ENCODE data around the gene THOC2.
"Not testable (repeated sequence)": the region's sequence is repeated elsewhere in the genome, so short reads cannot be mapped to it uniquely, and the experiment has no call there.

THOC2 gene

DNA sequence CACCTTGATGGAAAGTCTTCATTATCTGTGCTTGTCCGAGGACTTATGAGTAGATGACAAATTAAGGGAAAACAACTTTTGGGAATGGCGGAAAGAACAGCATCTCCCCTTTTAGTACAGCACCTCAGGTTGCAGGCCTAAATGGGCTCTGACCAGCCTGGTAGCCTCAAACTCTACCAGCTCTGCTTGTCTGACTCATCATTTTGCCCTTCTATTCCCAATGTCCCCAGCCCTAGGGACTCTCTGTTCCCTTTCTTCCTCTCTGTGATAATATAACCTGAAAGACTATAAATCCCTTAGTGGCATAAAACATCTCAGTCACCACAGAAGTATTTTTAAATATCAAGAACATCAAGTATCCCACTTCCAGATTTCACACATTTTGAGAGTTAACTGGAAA is 121.9 kb downstream of the THOC2 start:
- H3K36me3 ChIP-seq (ENCODE audit: insufficient read depth, low read length): 0 out of 2 replicates have a peak, but pooled peaks cover 8% of the 10 kb centered on the region

DNA sequence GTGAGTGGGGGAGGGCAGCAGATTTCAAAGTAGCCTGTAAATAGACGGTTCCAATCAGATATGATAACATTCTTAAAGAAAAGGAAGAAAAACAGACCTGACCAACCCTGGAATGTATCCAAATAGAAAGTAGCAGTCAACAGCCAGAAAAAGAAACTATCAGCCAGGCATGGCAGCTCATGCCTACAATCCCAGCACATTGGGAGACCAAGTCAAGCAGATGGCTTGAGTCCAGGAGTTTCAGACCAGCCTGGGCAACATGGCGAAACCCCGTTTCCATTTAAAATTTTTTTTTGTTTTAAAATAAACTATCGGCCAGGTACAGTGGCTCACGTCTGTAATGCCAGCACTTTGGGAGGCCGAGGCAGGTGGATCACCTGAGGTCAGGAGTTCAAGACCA is 125.0 kb downstream of the THOC2 start:
- peaks cover 8% of the 10 kb centered on the region for H3K4me1 ChIP-seq (ENCODE audit: control insufficient read depth, insufficient read depth, low read length, unreplicated experiment)
- H3K79me2 ChIP-seq (ENCODE audit: control insufficient read depth, insufficient read depth, low read length, unreplicated experiment): no peaks in the 10 kb centered on the region
- no peak overlapping the region for H2AFZ ChIP-seq (ENCODE audit: low read length, unreplicated experiment)
- no peak overlapping the region for H3K4me3 ChIP-seq (ENCODE audit: low read depth, low read length)
- no peak overlapping the region for H3K27ac ChIP-seq (ENCODE audit: low read depth, low read length)
- H3K27me3 ChIP-seq (ENCODE audit: insufficient read depth, low read length): no peaks in the 10 kb centered on the region
- peaks cover 7% of the 10 kb centered on the region; the same call in 1 of the 2 replicates for H3K36me3 ChIP-seq (ENCODE audit: insufficient read depth, low read length)

More for the DNA sequence above, 121.9 kb downstream of the THOC2 start:
- Histone ChIP-seq H3K4me3 (ENCODE audit: low read depth, low read length) (no peak overlapping the region), H3K79me2 (ENCODE audit: control insufficient read depth, insufficient read depth, low read length, unreplicated experiment) (no peaks in the 10 kb centered on the region), H3K27ac (ENCODE audit: low read depth, low read length) (no peak overlapping the region), H2AFZ (ENCODE audit: low read length, unreplicated experiment) (no peak overlapping the region), H3K27me3 (ENCODE audit: insufficient read depth, low read length) (no peaks in the 10 kb centered on the region), H3K4me1 (ENCODE audit: control insufficient read depth, insufficient read depth, low read length, unreplicated experiment) (peaks cover 8% of the 10 kb centered on the region)

DNA sequence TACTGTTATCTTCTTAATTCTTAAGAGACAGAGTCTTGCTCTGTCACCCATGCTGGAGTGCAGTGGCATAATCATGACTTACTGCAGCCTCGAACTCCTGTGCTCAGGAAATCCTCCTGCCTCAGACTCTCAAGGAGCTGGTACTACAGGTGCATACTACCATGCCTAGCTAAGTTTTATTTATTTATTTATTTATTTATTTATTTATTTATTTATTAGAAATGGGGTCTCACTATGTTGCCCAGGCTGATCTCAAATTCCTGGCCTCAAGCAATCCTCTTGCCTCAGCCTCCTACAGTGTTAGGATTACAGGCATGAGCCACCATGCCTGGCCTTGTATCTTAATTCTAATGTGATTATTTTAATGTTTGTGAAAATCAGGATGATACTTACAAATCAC is 125.6 kb downstream of the THOC2 start:
- Histone ChIP-seq H3K4me3 (ENCODE audit: low read depth, low read length) (no peak overlapping the region), H3K4me1 (ENCODE audit: control insufficient read depth, insufficient read depth, low read length, unreplicated experiment) (peaks cover 8% of the 10 kb centered on the region), H3K27me3 (ENCODE audit: insufficient read depth, low read length) (no peaks in the 10 kb centered on the region), H3K79me2 (ENCODE audit: control insufficient read depth, insufficient read depth, low read length, unreplicated experiment) (no peaks in the 10 kb centered on the region), H3K36me3 (ENCODE audit: insufficient read depth, low read length) (peaks cover 7% of the 10 kb centered on the region; the same call in 1 of the 2 replicates), H2AFZ (ENCODE audit: low read length, unreplicated experiment) (no peak overlapping the region), H3K27ac (ENCODE audit: low read depth, low read length) (no peak overlapping the region)

DNA sequence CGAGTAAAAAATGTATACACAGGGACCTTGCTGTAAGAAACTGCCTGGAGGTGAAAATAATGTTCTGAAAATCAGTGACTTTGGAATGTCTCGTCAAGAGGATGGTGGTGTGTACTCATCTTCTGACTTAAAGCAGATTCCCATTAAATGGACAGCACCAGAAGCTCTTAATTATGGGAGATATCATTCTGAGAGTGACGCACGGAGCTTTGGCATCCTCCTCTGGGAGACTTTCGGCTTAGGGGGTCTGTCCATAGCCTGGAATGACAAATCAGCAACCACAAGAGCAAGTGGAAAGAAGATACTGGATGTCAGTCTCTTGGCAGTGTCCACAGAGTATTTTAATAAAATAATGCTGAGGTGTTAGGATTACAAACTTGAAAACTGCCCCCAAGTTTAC is 129.4 kb downstream of the THOC2 start:
- Histone ChIP-seq H3K27me3 (ENCODE audit: insufficient read depth, low read length) (no peaks in the 10 kb centered on the region), H3K4me3 (ENCODE audit: low read depth, low read length) (no peak overlapping the region), H3K4me1 (ENCODE audit: control insufficient read depth, insufficient read depth, low read length, unreplicated experiment) (no peaks in the 10 kb centered on the region), H3K79me2 (ENCODE audit: control insufficient read depth, insufficient read depth, low read length, unreplicated experiment) (no peaks in the 10 kb centered on the region), H3K27ac (ENCODE audit: low read depth, low read length) (no peak overlapping the region), H3K36me3 (ENCODE audit: insufficient read depth, low read length) (peaks cover 6% of the 10 kb centered on the region), H2AFZ (ENCODE audit: low read length, unreplicated experiment) (no peak overlapping the region)

DNA sequence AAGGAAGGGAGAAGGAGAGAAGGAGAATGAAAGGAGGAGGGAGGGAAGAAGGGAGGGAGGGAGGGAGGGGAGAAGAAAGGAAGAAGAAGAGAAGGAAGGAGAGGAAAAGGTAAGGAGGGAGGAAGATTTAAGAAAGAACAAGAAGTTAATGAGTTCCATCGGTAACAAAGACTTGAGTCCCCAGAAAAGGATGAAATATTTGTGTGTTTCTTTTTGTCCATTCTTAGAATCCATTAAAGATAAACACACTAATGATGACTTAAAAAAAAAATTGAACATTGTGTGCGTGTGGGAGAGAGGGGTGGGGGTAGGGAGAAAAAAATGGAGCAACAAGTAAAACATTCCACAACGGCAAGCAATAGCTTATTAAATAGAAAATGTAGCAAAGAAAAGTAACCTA is 131.4 kb downstream of the THOC2 start:
- no peaks in the 10 kb centered on the region for H3K79me2 ChIP-seq (ENCODE audit: control insufficient read depth, insufficient read depth, low read length, unreplicated experiment)
- H3K4me1 ChIP-seq (ENCODE audit: control insufficient read depth, insufficient read depth, low read length, unreplicated experiment): no peaks in the 10 kb centered on the region
- no peak overlapping the region for H2AFZ ChIP-seq (ENCODE audit: low read length, unreplicated experiment)
- peaks cover 6% of the 10 kb centered on the region for H3K36me3 ChIP-seq (ENCODE audit: insufficient read depth, low read length)
- no peak overlapping the region for H3K4me3 ChIP-seq (ENCODE audit: low read depth, low read length)
- H3K27me3 ChIP-seq (ENCODE audit: insufficient read depth, low read length): no peaks in the 10 kb centered on the region
- no peak overlapping the region for H3K27ac ChIP-seq (ENCODE audit: low read depth, low read length)

DNA sequence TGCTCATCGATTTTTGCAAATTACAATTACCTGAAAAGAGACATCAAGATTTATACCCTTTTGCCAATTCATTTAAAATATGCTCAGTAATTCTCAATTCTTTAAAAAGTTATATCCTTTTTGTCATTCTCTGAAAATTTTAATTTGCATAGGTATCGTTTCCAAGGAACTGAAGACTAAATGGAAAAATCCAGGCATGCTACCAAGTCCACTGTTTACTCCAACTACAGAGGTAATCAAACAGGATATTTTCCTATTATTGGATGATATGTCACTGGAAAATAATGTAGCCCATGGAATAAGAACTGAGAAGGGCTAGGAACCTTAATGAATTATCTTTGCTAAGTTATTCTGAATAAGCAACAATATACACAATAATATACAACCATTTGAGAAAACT is 132.7 kb downstream of the THOC2 start:
- H3K79me2 ChIP-seq (ENCODE audit: control insufficient read depth, insufficient read depth, low read length, unreplicated experiment): no peaks in the 10 kb centered on the region

DNA sequence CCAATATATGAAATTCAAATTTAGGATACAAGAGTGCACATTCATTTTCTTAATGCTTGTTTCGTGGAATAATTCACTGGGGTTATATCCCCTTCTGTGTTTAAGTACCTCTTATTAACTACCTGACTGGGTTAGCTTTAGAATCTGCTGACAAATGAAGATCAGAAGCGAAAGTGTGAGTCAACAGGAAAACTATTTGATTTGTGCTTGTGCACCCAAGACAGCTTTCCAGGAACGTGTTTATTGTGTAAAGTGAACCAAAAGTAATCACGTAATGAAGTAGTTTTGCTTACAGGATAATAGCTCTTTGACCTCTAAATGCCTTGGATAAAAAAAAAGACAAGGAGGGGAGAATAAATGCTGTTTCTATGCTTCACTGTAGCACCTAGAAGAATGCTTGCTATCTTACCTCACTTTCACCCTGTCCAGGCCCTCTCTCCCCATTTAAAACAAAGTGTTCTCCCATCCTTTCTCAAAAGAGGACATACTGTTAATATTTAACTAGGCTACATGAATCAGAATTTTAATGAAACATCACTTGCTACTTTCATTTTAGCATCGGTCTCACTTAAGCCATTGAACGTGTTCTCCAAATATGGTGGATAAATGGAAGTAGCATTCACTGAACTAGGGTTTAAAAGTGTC is 141.9 kb downstream of the THOC2 start:
- no peak overlapping the region for H3K27ac ChIP-seq (ENCODE audit: low read depth, low read length)

More for the DNA sequence above, 132.7 kb downstream of the THOC2 start:
- no peak overlapping the region for H3K4me3 ChIP-seq (ENCODE audit: low read depth, low read length)
- peaks cover 6% of the 10 kb centered on the region for H3K36me3 ChIP-seq (ENCODE audit: insufficient read depth, low read length)
- no peak overlapping the region for H2AFZ ChIP-seq (ENCODE audit: low read length, unreplicated experiment)
- no peaks in the 10 kb centered on the region for H3K4me1 ChIP-seq (ENCODE audit: control insufficient read depth, insufficient read depth, low read length, unreplicated experiment)
- no peaks in the 10 kb centered on the region for H3K27me3 ChIP-seq (ENCODE audit: insufficient read depth, low read length)
- no peak overlapping the region for H3K27ac ChIP-seq (ENCODE audit: low read depth, low read length)

DNA sequence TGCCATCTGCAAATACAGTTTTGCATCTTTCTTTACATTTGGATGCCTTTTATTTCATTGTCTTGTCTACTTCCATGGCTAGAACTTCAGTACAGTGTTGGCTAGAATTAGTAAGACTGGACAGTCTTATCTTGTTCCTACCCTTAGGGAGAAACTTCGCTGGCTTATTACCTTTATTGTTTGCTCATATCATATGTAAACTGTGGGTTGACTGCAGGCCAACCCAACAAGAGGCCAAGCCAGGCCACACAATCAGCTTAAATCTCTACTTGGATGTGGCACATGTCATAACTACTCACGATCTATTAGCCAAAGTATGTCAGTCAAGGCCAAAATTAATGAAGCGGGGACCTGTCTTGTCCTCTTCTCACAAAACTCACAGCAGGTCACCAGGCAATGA is 144.1 kb downstream of the THOC2 start:
- H3K27ac ChIP-seq (ENCODE audit: low read depth, low read length): no peak overlapping the region
- H2AFZ ChIP-seq (ENCODE audit: low read length, unreplicated experiment): no peak overlapping the region
- no peaks in the 10 kb centered on the region for H3K79me2 ChIP-seq (ENCODE audit: control insufficient read depth, insufficient read depth, low read length, unreplicated experiment)
- no peaks in the 10 kb centered on the region for H3K27me3 ChIP-seq (ENCODE audit: insufficient read depth, low read length)
- H3K4me3 ChIP-seq (ENCODE audit: low read depth, low read length): no peak overlapping the region
- H3K36me3 ChIP-seq (ENCODE audit: insufficient read depth, low read length): no peaks in the 10 kb centered on the region
- peaks cover 3% of the 10 kb centered on the region for H3K4me1 ChIP-seq (ENCODE audit: control insufficient read depth, insufficient read depth, low read length, unreplicated experiment)

More for the DNA sequence above, 141.9 kb downstream of the THOC2 start:
- peaks cover 3% of the 10 kb centered on the region for H3K4me1 ChIP-seq (ENCODE audit: control insufficient read depth, insufficient read depth, low read length, unreplicated experiment)
- no peaks in the 10 kb centered on the region for H3K36me3 ChIP-seq (ENCODE audit: insufficient read depth, low read length)
- H3K79me2 ChIP-seq (ENCODE audit: control insufficient read depth, insufficient read depth, low read length, unreplicated experiment): no peaks in the 10 kb centered on the region
- H2AFZ ChIP-seq (ENCODE audit: low read length, unreplicated experiment): no peak overlapping the region
- no peak overlapping the region for H3K4me3 ChIP-seq (ENCODE audit: low read depth, low read length)
- no peaks in the 10 kb centered on the region for H3K27me3 ChIP-seq (ENCODE audit: insufficient read depth, low read length)

DNA sequence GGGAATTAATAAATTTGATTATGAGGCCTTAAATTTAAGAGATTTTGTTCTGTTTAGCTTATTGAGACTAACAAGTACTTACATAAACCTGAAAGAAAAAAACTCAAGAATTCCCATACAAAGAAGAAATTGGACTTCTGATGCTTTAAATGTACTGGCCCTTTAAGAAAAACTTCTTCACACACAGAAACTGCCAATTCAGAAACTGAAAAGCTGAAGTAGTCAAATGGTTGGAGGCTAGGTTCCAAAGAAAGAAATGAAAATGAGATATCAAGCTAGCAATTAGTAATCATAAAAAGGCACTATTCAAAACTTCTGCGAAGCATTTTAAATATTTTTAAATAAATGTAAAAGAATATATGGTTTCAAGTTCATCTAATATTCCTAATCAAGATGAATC is 151.3 kb downstream of the THOC2 start:
- H3K27ac ChIP-seq (ENCODE audit: low read depth, low read length): no peak overlapping the region
- H3K27me3 ChIP-seq (ENCODE audit: insufficient read depth, low read length): no peaks in the 10 kb centered on the region
- no peaks in the 10 kb centered on the region for H3K4me1 ChIP-seq (ENCODE audit: control insufficient read depth, insufficient read depth, low read length, unreplicated experiment)
- no peak overlapping the region for H2AFZ ChIP-seq (ENCODE audit: low read length, unreplicated experiment)
- H3K36me3 ChIP-seq (ENCODE audit: insufficient read depth, low read length): no peaks in the 10 kb centered on the region
- H3K79me2 ChIP-seq (ENCODE audit: control insufficient read depth, insufficient read depth, low read length, unreplicated experiment): no peaks in the 10 kb centered on the region
- no peak overlapping the region for H3K4me3 ChIP-seq (ENCODE audit: low read depth, low read length)

DNA sequence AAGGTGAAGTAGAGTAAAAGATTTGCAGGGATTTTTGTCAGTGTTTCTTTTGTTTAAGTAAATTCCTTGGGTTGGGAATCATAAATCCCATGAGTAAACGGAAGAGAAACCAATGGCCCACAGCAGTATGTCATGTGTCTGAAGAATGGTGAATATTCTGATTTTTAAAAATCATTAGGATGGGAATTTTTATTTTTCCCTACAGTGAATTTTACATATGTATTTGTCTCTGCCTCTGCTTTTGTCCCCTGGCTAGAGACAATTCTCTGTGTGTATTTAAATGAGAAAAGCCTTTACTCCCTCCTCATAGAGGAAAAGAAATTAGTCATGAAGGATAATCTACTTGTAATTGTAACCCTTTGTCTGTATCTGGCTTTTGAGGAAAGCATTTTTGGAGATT is 152.1 kb downstream of the THOC2 start:
- Histone ChIP-seq H3K27ac (ENCODE audit: low read depth, low read length) (no peak overlapping the region), H3K36me3 (ENCODE audit: insufficient read depth, low read length) (no peaks in the 10 kb centered on the region), H3K79me2 (ENCODE audit: control insufficient read depth, insufficient read depth, low read length, unreplicated experiment) (no peaks in the 10 kb centered on the region), H3K4me1 (ENCODE audit: control insufficient read depth, insufficient read depth, low read length, unreplicated experiment) (no peaks in the 10 kb centered on the region), H2AFZ (ENCODE audit: low read length, unreplicated experiment) (no peak overlapping the region), H3K27me3 (ENCODE audit: insufficient read depth, low read length) (no peaks in the 10 kb centered on the region), H3K4me3 (ENCODE audit: low read depth, low read length) (no peak overlapping the region)

DNA sequence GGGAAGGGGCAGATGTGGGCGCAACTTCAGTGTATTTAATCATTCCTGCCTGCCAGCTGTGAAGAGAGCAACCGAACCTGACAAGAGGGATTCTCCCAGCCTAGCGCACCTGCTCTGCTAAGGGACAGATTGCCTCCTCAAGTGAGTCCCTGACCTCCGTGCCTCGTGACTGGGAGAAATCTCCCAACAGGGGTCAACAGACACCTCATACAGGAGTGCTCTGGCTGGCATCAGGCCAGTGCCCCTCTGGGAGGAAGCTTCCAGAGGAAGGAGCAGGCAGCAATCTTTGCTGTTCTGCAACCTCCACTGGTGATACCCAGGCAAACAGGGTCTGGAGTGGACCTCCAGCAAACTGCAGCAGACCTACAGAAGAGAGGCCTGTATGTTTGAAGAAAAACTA is 158.8 kb downstream of the THOC2 start:
- not testable (repeated sequence) for H3K27me3 ChIP-seq (ENCODE audit: insufficient read depth, low read length); H3K36me3 ChIP-seq (ENCODE audit: insufficient read depth, low read length); H2AFZ ChIP-seq (ENCODE audit: low read length, unreplicated experiment); H3K4me3 ChIP-seq (ENCODE audit: low read depth, low read length); H3K4me1 ChIP-seq (ENCODE audit: control insufficient read depth, insufficient read depth, low read length, unreplicated experiment); H3K79me2 ChIP-seq (ENCODE audit: control insufficient read depth, insufficient read depth, low read length, unreplicated experiment); H3K27ac ChIP-seq (ENCODE audit: low read depth, low read length)
